Activated CD4-positive, alpha-beta T cell treated with anti-CD3 and anti-CD28 coated beads, Interleukin-2, Interleukin-6, amounts not matched to agents 100 ng/mL and 50 ng/mL, durations not matched to agents 16 hours and 8 hours (primary cell): ENCODE data around the gene DHRSX.
"Not testable (repeated sequence)": the region's sequence is repeated elsewhere in the genome, so short reads cannot be mapped to it uniquely, and the experiment has no call there.

ENCODE experiments used
- DNase-seq: peaks from one replicate; pipeline ENCODE4 v3.0.0-alpha.2; 2020

DHRSX gene

GRCh38 chrX:2419418-2419817 is 81.4 kb downstream of the DHRSX start:
- DNase-seq, result not testable (repeated sequence)

GRCh38 chrX:2418000-2418399 is 82.8 kb downstream of the DHRSX start:
- DNase-seq, result no peak

DNA sequence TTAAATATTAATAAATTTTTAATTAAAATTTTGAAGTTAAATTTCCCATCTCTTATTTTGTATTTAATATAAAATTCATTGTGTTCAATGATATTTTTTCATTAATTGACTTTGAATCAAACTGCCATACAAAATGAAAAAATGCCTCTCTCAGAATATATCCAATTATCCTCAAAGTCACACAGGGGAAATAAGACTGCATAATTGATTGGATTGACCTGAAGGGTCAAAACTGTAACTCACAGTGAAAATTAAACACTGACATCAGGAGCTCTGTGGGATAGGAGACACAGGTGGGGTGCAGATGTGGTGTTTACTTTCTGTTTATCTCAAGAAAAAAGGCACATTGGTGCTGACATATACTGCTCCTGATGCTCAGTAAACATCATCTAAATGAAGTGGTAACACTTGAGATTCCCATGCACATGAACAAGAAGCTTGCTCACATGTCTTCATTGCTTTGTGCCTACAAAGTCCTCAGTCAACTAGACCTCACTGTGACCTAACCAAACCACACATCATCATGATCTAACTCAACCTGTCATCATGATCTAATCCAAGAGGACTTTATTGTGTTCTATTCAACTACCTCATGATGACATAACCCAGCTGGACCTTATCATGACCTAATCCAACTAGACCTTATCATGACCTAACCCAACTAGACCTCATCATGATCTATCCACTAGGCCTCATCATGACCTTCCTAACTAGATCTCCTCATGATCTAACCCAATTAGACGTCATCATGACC is 83.7 kb downstream of the DHRSX start:
- DNase-seq, result no peak

DNA sequence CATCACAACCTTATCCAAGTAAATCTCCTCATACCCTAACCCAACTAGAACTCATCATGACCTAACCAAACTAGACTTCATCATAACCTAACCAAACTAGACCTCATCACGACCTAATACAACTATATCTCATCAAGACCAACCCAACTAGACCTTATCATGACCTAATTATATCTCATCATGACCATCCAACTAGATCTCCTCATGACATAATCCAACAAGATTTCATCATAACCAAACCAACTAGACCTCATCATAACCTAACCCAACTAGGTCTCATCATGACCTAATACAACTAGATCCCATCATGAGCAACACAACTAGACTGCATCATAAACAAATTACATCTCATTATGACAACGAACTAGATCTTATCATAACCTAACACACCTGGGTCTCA is 86.4 kb downstream of the DHRSX start:
- no peak for DNase-seq

DNA sequence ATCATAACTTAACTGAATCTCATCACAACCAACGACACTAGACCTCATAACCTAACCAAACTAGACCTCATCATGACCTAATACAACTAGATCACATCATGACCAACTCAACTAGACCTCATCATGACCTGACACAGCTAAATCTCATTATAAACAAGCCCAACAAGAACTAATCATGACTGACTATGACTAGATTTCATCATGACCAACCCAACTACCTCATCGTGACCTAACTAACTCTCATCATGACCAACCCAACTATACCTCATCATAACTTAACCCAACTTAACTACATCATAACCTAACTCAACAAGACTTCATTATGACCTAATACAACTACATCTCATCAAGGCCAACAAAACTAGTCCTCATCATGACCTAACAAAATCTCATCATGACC is 86.8 kb downstream of the DHRSX start:
- DNase-seq, result no peak

- DNase-seq, result no peak
These were observed 88.6 kb downstream of the DHRSX start for GRCh38 chrX:2412131-2412530.

DNA sequence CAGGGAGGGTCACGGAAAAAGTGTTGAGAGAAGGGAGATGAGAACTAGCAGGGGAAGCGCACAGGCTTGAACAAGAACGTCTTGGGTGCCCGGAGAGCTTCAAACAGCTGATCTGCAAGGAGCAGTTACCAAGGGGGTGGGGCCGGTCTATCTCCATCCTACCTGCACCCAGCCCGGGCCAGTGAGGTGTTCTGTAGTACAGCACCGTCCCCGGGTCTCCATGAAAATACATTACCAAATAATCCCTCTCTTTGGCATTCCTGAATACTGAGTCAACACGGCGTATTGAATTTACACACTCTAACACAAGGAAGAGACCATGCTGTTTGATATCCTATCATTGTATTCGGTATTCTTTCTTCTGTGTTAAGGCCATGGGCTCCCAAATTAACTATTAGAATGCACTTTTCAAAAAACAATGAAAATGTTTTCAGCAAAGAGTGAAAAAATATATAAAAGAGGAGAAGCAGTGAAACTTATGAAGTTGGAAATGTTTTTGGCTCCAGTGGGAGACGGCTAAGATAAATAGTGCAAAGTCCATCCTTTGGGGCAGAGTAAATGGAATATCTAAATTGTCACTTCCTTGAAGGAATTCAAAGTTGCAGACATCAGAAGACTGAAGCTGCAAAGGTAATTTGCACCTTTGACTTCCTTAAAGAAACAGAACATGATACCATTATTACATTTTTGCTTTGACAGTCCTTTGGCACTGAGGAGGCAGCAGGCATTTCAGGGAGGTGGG is 90.3 kb downstream of the DHRSX start:
- no peak for DNase-seq

DNA sequence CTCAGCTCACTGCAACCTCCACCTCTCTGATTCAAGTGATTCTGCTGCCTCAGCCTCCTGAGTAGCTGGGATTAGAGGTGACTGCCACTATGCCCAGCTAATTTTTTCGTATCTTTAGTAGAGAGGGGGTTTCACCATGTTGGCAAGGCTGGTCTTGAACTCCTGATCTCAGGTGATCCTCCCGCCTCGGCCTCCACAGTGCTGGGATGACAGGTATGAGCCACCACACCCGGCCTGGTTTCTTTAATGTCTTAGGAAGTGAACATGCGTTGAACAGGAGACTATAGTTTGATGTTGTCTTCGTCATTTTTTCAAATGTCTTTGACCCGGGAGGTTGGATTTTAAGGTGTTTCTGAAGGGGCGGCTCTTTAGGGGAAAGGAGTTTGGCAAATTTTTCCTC is 91.0 kb downstream of the DHRSX start:
- DNase-seq, result no peak

DNA sequence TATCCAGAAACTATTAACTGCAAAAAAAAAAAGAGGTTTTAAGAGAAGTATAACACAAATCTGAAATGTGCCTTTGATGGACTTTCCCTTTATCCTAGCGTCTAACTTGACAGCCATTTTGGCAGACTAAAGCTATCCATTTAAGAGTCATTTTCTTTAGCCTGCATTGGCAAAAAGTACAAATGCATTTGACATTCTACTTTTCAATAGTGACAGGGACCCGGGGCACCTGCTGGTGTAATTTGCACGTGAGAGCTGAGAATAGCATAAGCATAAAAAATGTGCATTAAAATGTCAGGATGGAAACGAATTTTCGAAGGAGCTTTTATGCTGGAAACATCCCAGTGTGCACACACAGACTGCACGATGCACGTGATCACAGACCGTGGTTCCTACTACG is 91.9 kb downstream of the DHRSX start:
- no peak for DNase-seq

DNA sequence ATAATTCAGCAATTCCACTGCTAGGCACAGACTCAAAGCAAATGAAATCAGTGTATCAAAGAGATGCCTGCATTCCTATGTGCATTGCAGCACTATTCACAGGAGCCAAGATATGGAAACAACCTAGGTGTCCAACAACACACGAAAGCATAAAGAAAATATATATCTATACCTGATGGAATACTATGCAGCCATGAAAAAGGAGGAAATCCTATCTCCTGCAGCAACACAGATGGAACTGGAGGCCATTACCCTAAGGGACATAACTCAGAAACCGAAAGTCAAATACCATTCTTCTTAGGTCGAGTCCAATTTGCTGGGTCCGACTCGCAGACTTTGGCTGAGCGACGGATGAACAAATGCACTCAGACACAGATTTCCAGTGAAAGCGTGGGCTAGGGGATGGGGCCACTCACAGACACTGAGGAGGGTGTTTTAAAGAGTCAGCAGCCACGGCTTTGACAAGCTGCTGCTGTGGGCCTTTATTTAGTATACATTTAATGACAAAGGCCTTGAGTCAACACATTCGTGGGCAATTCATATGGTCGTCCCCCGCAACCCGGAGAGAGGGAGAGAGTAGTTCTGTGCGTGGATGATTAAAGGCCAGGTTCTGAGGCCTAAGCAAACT is 93.8 kb downstream of the DHRSX start:
- DNase-seq, result no peak

- no peak for DNase-seq
These were observed 96.0 kb downstream of the DHRSX start for GRCh38 chrX:2404776-2405175.

GRCh38 chrX:2402361-2402690 is 98.5 kb downstream of the DHRSX start:
- no peak for DNase-seq

DNA sequence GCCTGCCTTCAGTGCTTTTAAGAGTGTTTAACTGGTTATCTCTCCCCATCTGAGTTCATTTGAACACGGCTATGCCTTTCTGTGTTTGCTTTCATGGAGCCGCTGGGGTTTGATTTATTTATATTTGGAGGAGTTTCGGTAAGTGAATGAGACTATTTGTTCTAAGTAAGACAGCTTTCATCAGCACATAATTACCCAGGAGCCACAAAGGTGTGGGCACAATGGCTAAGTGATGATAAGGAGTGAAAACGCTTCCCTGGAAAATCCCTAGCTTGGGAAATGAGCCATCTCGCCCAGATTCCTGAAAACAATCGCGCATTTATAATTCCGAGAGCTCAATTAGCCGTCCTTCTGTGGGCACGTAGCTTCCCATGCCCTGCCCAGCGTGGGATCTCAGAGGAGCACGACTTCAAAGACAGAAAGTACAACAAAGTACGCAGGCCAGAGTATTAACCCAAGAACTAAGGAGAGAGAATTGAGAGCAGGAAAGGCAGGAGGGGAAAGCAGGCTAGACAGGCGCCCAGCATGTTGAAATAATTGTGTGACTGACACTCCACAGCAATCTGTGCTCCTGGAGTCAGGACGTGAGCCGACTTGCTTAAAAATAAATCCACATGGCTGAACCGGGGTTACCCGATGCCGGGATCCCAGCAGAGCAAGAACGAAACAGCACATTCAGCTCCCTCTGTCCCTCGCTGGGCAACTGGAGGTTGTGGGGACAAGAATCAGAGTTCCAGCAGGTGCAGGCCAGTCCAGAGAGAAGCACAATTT is 99.0 kb downstream of the DHRSX start:
- no peak for DNase-seq

- DNase-seq, result no peak
These were observed 99.6 kb downstream of the DHRSX start for GRCh38 chrX:2401201-2401589.

DNA sequence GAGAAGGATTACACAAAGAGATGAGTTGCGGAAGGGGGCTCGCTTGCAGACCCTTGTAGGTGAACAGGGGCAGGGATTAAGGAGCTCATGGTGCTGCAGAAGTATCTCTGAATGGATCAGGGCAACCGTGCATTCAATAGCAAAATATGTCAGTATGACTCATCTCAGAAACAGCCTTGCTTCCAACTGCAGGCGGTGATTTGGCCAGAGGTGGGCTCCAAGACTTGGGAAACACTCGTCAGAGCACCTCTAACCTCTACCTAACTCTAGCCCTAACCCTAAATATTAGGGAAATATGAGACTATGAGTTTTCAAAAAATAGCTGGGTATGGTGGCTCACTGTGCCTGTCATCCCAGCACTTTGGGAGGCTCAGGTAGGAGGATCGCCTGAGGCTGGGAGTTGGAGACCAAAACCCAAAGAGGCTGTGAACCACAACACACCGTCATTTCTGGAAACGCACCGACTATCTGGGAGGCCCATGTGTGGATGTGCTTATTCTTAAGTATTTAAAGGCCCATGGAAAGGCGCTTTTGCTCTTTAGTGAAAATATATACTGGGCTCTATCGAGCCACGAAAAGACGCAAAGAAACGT is 102.6 kb downstream of the DHRSX start:
- no peak for DNase-seq

DNA sequence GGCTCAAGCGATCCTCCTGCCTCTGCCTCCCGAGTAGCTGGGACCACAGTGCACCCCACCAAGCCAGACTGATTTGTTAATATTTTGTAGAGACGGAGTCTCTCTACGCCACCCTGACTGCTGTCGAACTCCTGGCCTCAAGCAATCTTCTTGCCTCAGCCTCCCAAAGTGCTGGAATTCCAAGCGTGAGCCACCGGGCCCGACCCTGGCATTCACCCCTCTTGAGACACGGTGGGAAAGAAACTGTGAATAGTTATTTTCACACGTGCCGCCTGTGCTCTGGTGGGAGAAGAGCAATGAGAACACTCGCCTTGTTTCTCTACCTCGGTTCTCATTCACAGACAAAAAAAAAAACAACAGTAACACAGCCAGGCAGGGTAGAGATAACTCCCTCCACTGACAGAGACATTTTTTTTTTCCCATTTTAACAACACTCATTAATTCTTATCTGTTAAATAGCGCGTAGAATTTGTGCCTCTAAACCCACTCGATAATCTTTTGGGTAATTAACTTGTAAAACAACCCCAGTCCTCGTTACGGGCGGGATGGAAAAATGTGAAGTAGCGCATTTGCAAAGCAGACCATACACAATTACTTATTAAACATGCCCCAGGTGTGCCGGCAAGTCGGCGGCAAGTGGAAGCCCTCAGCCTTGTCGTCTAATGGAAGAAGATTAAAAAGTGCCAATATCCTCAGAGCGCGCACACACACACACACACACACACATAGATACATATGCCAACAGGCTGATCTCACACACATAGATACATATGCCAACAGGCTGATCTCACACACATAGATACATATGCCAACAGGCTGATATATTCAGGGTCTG is 103.3 kb downstream of the DHRSX start:
- DNase-seq, result no peak

- DNase-seq, result no peak
These were observed 105.3 kb downstream of the DHRSX start for GRCh38 chrX:2395261-2395992.

- DNase-seq, result no peak
These were observed 108.7 kb downstream of the DHRSX start for GRCh38 chrX:2391869-2392606.

GRCh38 chrX:2390754-2391153 is 110.0 kb downstream of the DHRSX start:
- DNase-seq, result no peak

DNA sequence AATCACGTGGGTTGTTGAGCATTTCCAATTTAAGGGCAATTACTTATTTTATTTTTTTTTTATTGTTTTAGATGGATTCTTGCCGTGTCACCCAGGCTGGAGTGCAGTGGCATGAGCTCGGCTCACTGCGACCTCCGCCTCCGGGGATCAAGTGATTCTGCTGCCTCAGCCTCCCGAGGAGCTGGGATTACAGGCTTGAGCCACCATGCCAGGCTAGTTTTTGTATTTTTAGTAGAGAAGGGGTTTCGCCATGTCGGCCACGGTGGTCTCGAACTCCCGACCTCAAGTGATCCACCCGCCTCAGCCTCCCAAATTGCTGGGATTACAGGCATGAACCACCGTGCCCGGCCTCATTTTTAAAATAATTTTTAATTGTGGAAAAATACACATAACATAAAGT is 111.0 kb downstream of the DHRSX start:
- DNase-seq, result not testable (repeated sequence)

DNA sequence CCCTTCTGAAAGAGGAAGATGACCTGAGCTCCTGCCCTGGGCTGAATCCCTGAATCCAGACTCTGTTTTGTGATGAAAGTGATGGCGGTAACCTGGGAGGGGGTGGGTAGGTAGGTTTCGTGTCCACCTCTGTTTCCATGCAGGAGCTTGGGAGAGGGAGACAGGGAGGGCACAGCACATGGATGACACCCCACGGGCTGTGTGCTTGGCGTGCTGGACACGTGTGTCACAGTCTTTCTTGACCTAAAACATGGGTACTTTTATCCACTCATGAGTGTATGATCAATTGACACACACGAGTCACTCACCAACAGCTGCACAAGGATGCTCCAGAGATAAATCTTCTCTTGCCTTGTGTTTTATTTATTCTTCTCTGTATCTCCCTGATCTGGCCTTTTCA is 111.5 kb downstream of the DHRSX start:
- no peak for DNase-seq
